GM06990 (cell line): ENCODE measurements around the gene ZNF124.
A peak's percentile ranks its signal among the peaks of the same experiment; 100 is the strongest.
"Not testable (repeated sequence)": the region's sequence is repeated elsewhere in the genome, so short reads cannot be mapped to it uniquely, and the experiment has no call there.

ENCODE experiments used
- DNase-seq: peaks from one replicate; pipeline ENCODE4 v3.0.0-alpha.2; 2011; ENCODE audit not compliant: insufficient read length; ENCODE audit errors: extremely low read depth
- H3K27me3 ChIP-seq: replicated peaks from 2 replicates; pipeline ENCODE4 v1.6.0; 2011; ENCODE audit warnings: low read length; ENCODE audit not compliant: control insufficient read depth, insufficient read depth
- H3K36me3 ChIP-seq: 2 replicates; pipeline ENCODE4 v1.5.1; 2011; ENCODE audit warnings: low read length; ENCODE audit not compliant: control insufficient read depth, insufficient read depth
- H3K4me3 ChIP-seq: replicated peaks from 2 replicates; pipeline ENCODE4 v1.5.1; 2011; ENCODE audit warnings: low read depth, mild to moderate bottlenecking, control low read depth, low read length
- CTCF ChIP-seq: IDR thresholded peaks from 2 replicates; pipeline ENCODE4 v1.5.1; 2011; ENCODE audit warnings: low read length, control low read depth, mild to moderate bottlenecking, inconsistent platforms; ENCODE audit not compliant: insufficient read depth, poor library complexity, severe bottlenecking

Gene ZNF124

DNA sequence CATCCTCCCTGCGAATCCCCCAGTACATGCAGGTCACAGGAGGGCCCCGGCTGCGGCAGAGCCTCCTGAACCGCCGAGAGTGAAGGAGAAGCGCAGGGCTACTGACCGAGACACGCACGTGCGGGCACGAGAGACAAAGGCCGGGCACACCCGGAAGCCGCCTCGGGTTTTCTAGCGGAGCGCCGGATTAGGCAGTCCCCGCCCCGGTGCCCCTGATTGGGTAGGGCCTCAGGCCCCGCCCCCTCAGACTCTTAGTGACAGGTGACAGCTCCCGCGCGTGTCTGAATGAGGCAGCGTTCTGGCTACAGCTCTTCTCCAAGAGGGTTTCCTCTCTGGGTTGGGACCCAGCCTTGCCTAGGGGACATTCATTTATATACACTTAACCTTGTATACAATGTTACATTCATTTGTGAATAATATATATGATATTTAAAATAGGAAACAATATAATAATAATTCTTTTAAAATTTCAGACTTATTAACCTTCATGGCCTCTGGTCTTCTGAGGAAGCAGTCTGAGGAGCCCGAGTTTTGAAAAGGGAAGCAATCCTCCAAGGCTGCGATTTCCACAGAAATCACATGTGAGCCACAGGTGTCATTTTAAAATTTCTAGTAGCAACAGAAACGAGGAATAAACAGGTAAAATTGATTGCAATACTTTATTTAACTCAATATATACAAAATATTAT, at the start of gene ZNF124:
Gene ZNF124 (minus strand): TSS at position 146 of the 689 bp plus-strand sequence. CDS start 143 bp downstream, at position 3.
- not testable (repeated sequence) for DNase-seq, H3K27me3 ChIP-seq, H3K36me3 ChIP-seq, H3K4me3 ChIP-seq

DNA sequence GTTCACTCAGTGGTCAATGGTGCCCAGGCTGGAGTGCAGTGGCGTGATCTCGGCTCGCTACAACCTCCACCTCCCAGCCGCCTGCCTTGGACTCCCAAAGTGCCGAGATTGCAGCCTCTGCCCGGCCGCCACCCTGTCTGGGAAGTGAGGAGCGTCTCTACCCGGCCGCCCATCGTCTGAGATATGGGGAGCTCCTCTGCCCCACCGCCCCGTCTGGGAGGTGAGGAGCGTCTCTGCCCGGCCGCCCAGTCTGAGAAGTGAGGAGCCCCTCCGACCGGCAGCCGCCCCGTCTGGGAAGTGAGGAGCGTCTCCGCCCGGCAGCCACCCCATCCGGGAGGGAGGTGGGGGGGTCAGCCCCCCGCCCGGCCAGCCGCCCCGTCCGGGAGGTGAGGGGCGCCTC, 48.5 kb upstream of the ZNF124 start:
- not testable (repeated sequence) for H3K36me3 ChIP-seq, DNase-seq, H3K27me3 ChIP-seq, H3K4me3 ChIP-seq

GRCh38 chr1:247218121-247218651, 46.4 kb upstream of the ZNF124 start:
- no peak for DNase-seq
- Histone ChIP-seq H3K36me3 (no peaks in the 10 kb centered on the region), H3K27me3 (no peaks in the 10 kb centered on the region), H3K4me3 (no peak overlapping the region)
- no peak for TF ChIP-seq CTCF

GRCh38 chr1:247216261-247216660, 44.4 kb upstream of the ZNF124 start:
- Histone ChIP-seq H3K4me3 (no peak overlapping the region), H3K27me3 (no peaks in the 10 kb centered on the region), H3K36me3 (no peaks in the 10 kb centered on the region)
- DNase-seq = no peak
- TF ChIP-seq CTCF = no peak

- DNase-seq = no peak
- Histone ChIP-seq H3K27me3 (no peaks in the 10 kb centered on the region), H3K36me3 (no peaks in the 10 kb centered on the region; the same call in 1 of the 2 replicates), H3K4me3 (no peak overlapping the region)
- TF ChIP-seq CTCF = no peak
Measured at GRCh38 chr1:247212627-247213617, 41.1 kb upstream of the ZNF124 start.

DNA sequence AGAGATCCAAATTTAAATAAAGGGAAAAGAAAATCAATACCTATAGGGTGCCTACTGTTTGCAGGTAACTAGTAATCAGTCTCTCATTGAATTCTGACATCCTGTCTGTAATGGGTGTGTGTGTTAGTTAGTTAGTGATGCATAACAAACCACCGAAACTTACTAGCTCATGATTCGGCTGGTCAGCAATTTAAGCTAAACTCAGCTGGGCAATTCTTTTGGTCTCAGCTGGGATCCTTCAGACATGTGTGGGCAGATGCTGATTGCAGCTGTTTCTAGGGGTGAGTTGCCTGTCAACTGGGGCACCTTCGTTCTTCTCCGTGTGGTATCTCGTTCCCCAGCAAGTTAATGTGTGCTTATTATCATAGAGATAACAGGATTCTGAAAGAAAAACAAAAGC, 40.2 kb upstream of the ZNF124 start:
- TF ChIP-seq CTCF = no peak
- peak; percentile 57 for DNase-seq
- peak overlapping the region; percentile 31 for H3K4me3 ChIP-seq
- no peaks in the 10 kb centered on the region for H3K27me3 ChIP-seq
- peaks cover 1% of the 10 kb centered on the region for H3K36me3 ChIP-seq
